HEK293 (cell line): ENCODE data around the gene CDH23.

Source experiments
- KLF17 ChIP-seq: fragments of 450-650 bp; formaldehyde crosslinking; IDR thresholded peaks from 2 replicates; pipeline ENCODE4 v1.5.1; 2016; ENCODE audit warnings: missing biosample characterization, missing genetic modification characterization
- ZNF121 ChIP-seq: fragments of 450-650 bp; formaldehyde crosslinking; IDR thresholded peaks from 2 replicates; pipeline ENCODE4 v1.5.1; 2016; ENCODE audit warnings: missing biosample characterization, missing genetic modification characterization
- ZNF23 ChIP-seq: fragments of 450-650 bp; formaldehyde crosslinking; IDR thresholded peaks from 2 replicates; pipeline ENCODE4 v1.5.1; 2016; ENCODE audit warnings: missing biosample characterization, missing genetic modification characterization, borderline replicate concordance
- ZNF501 ChIP-seq: fragments of 450-650 bp; formaldehyde crosslinking; IDR thresholded peaks from 2 replicates; pipeline ENCODE4 v1.5.1; 2016; ENCODE audit warnings: missing biosample characterization, missing genetic modification characterization
- ZNF548 ChIP-seq: fragments of 450-650 bp; formaldehyde crosslinking; IDR thresholded peaks from 2 replicates; pipeline ENCODE4 v1.5.1; 2016; ENCODE audit warnings: missing biosample characterization, missing genetic modification characterization
- ZNF600 ChIP-seq: fragments of 450-650 bp; formaldehyde crosslinking; IDR thresholded peaks from 2 replicates; pipeline ENCODE4 v1.5.1; 2016; ENCODE audit warnings: missing biosample characterization, missing genetic modification characterization
- ZNF624 ChIP-seq: fragments of 450-650 bp; formaldehyde crosslinking; IDR thresholded peaks from 2 replicates; pipeline ENCODE4 v1.5.1; 2017; ENCODE audit warnings: missing biosample characterization, missing genetic modification characterization
- ZNF660 ChIP-seq: fragments of 450-650 bp; IDR thresholded peaks from 2 replicates; pipeline ENCODE4 v1.5.1; 2018; ENCODE audit warnings: missing biosample characterization, mild to moderate bottlenecking, missing genetic modification characterization
- ZSCAN30 ChIP-seq: fragments of 450-650 bp; IDR thresholded peaks from 2 replicates; pipeline ENCODE4 v1.5.1; 2018; ENCODE audit warnings: missing biosample characterization, mild to moderate bottlenecking, missing genetic modification characterization, moderate library complexity
- TF ChIP-seq, protein P1 (sequence below): fragments of 450-650 bp; formaldehyde crosslinking; IDR thresholded peaks from 2 replicates; pipeline ENCODE4 v1.5.1; 2016; ENCODE audit warnings: missing biosample characterization, missing genetic modification characterization
- TF ChIP-seq, protein P2 (sequence below): fragments of 450-650 bp; formaldehyde crosslinking; IDR thresholded peaks from 2 replicates; pipeline ENCODE4 v1.5.1; 2016; ENCODE audit warnings: missing biosample characterization, missing genetic modification characterization

DNA sequence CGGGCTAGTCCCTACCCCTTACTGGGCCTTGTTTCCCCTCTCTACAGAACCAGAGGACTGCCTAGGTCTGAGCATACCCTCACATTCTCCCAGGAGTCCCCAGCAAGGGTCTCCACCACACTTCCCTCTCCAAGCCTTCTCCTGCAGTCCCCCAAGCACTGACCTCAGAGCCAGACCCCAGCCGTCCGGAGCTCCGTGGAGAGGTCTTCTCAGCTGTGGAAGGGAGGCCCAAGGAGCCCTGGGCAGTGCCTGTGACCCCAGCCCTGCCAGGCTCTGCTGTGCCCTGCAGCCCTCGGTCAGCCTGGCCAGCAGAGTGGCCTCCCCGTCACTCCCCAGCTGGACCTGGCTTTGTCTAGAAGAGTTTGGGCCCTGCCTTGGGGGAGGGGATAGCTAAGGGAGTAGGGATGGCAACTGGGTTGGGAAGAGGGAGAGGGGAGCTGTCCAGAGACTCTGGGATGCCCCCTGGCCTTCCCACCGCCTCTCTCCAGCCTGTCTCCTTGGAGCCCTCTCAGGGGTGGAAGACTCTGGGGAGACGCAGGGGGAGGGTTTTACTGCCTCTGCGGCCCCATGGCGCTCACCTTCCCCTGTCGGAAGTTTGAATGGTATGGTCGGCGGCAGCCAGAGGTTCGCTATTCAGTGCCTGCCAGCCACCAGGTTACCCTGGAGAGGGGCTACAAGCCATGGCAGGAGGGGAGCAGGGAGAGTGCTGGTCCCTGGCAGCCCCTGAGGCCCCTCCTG is 322.9 kb downstream of the CDH23 start, which contains the start of gene C10orf105:
- no peak for TF ChIP-seq ZNF624 (tag by site-specific recombination)
- TF ChIP-seq, protein P1, sequence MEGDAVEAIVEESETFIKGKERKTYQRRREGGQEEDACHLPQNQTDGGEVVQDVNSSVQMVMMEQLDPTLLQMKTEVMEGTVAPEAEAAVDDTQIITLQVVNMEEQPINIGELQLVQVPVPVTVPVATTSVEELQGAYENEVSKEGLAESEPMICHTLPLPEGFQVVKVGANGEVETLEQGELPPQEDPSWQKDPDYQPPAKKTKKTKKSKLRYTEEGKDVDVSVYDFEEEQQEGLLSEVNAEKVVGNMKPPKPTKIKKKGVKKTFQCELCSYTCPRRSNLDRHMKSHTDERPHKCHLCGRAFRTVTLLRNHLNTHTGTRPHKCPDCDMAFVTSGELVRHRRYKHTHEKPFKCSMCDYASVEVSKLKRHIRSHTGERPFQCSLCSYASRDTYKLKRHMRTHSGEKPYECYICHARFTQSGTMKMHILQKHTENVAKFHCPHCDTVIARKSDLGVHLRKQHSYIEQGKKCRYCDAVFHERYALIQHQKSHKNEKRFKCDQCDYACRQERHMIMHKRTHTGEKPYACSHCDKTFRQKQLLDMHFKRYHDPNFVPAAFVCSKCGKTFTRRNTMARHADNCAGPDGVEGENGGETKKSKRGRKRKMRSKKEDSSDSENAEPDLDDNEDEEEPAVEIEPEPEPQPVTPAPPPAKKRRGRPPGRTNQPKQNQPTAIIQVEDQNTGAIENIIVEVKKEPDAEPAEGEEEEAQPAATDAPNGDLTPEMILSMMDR (tag by site-specific recombination): no peak
- TF ChIP-seq ZNF660 (tag by site-specific recombination): no peak
- no peak for TF ChIP-seq ZNF548 (tag by site-specific recombination)
- TF ChIP-seq ZNF600 (tag by site-specific recombination): no peak
- TF ChIP-seq, protein P2, sequence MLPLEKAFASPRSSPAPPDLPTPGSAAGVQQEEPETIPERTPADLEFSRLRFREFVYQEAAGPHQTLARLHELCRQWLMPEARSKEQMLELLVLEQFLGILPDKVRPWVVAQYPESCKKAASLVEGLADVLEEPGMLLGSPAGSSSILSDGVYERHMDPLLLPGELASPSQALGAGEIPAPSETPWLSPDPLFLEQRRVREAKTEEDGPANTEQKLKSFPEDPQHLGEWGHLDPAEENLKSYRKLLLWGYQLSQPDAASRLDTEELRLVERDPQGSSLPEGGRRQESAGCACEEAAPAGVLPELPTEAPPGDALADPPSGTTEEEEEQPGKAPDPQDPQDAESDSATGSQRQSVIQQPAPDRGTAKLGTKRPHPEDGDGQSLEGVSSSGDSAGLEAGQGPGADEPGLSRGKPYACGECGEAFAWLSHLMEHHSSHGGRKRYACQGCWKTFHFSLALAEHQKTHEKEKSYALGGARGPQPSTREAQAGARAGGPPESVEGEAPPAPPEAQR (tag by site-specific recombination): no peak
- no peak for TF ChIP-seq KLF17 (tag by site-specific recombination)
- no peak for TF ChIP-seq ZNF23 (tag by site-specific recombination)
- no peak for TF ChIP-seq ZNF501 (tag by site-specific recombination)
- TF ChIP-seq ZNF121 (tag by site-specific recombination): no peak
- TF ChIP-seq ZSCAN30 (tag by site-specific recombination): no peak
